NCI-H2107 (cell line): Measurements from ENCODE around the gene PTPRN2.
"Not testable (repeated sequence)": the region's sequence is repeated elsewhere in the genome, so short reads cannot be mapped to it uniquely, and the experiment has no call there.

ENCODE experiments used
- DNase-seq: peaks from one replicate; lab custom pipeline; 2025; lab: John Stamatoyannopoulos, UW

The PTPRN2 gene

DNA sequence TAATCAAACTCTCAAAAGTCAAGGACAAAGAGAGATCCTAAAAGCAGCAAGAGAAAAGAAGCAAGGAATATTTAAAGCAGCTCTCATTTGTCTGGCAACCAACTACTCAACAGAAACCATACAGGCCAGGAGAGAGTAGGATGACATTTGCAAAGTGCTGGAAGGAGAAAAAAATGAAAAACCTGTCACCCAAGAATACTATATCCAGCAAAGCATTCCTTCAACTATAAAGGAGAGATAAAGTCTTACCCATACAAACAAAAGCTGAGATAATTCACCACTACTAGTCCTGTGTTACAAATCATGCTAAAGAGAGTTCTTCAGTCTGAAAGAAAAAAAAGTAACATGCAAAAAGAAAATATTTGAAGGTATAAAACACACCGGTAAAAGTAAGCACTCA, 357.7 kb downstream of the PTPRN2 start:
- no peak for DNase-seq

GRCh38 chr7:158228986-158229385, 358.6 kb downstream of the PTPRN2 start:
- no peak for DNase-seq

DNA sequence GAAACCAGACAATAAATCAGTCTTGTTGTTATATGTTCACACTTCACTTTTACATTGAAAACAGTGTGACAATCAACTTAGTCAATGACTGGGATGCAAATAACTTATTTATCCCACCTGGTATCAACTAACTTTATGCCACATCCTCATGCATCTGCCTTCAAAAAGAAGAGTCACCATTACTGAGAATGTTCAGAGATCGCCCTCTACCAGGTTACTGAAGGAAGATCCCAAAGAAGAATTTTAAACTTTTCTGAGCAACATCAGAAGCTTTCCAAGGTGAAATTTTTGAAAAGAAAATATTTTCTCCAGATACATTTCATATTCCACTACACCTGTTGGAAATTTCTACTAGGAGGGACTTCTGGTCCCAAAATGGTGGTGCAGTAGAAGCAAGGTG, 359.5 kb downstream of the PTPRN2 start:
- DNase-seq, result no peak

DNA sequence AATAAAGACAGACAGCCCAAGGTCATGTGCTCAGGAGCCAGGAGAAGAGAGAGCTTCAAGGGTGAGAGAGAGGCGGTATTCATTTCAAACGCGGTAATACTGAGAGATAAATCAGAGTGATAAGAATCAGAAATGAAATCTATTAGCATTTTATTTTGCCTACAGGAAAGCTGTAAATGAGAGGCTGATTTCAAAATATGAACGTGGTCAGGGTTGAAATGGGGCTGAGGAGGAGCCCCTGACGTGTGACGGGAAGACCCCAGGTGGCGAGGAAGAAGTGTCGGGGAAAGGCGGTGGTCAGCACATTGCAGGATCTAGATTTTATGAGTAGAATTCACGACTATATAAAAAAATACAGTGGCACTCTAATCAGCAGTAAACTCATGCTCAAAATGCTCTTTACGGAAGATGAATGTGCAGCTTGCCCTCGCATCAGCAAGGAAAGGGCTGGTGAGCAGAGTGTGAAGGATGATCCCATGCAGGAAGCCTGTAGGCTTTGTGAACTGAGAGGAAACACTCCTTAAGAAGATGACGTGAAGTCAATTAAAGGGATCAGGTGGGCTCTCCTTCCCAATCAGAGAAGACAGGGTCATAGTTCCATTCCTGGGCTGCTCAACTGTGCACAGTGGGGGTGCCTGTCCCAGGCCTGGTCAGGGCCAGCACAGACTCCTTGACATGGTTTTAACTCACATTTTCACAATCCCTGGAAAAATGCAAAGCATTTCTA, 360.2 kb downstream of the PTPRN2 start:
- no peak for DNase-seq

GRCh38 chr7:158216198-158216597, 371.4 kb downstream of the PTPRN2 start:
- DNase-seq, result no peak

DNA sequence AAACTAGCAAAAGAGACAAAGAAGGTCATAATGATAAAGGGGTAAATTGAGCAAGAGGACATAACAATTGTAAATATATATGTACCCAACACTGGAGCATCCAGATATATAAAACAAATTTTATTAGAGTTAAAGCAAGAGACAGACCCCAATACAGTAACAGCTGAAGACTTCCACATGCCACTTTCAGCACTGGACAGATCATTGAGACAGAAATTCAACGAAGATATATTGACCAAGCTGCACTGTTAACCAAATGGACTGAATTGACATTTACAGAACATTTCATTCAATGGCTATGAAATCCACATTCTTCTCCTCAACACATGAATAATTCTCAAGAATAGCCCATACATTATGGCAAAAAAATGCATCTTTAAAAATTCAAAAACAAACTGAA, 378.2 kb downstream of the PTPRN2 start:
- no peak for DNase-seq

- DNase-seq, result no peak
These were observed 381.3 kb downstream of the PTPRN2 start for GRCh38 chr7:158206341-158206740.

DNA sequence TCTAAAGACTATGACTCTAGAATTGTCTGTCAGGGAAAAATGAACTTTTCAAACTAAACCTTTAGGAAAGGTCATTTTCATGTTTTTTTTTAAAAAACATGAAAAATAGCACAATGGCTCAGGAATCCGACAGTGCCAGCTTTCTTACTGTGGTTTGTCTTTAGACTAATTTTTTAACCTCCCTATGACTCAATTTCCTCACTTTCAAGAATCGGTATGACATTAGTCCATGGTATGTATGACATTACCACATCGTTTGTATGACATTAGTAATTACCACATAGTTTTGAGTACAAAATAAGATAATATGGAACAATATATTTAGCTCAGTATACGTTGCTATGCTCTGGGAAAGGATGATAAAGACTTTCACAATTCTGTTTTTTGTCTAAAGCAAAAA, 383.2 kb downstream of the PTPRN2 start:
- no peak for DNase-seq

- not testable (repeated sequence) for DNase-seq
These were observed 383.7 kb downstream of the PTPRN2 start for GRCh38 chr7:158203948-158204347.

DNA sequence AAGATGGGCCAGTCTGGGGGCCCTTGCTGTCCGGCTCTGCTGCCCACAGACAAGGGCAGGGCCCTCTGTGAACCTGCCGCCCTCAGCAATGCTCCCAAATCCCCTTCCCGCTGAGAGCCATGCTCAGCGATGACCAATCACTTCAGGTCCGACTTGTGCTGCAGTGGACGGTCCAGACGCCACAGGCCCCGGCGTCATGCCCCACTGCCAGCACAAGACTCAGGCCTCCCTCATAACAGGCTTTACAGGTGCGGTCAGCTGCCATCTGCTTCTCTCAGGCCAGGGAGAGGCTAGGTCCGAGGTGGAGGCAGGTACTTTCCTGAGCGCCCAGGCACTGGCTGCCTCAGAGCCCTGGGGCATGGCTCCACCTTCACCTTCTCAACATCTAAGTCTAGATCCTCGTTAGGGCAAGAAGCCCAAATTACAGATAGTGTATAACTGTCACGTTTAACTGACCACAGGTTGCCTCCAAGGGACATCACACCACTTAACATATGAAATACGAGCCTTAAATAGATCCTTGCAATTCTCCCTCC, 393.2 kb downstream of the PTPRN2 start:
- DNase-seq, result no peak

DNA sequence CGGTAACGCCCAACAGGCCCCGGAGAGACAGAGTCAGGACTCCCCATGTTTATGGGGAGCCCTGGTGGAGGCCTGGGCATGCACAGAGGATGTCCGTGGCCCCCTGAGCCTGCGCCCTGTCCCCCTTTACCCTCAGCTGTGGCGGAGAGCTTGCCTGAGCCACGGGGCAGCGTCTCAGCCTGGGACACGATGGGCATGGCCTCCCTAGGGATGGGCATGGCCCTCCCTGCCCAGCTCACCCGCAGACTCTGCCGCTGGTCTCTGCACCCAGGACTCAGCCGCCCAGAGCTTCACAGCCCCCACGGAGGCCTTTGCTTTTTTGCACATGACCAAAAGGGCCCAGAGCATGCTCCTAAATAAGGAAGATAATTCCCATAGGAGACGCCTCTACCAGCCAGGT, 394.2 kb downstream of the PTPRN2 start:
- DNase-seq, result no peak

- DNase-seq, result no peak
These were observed 394.7 kb downstream of the PTPRN2 start for GRCh38 chr7:158192956-158193355.

GRCh38 chr7:158192184-158192835, 395.3 kb downstream of the PTPRN2 start:
- DNase-seq, result no peak

- DNase-seq, result no peak
These were observed 396.0 kb downstream of the PTPRN2 start for GRCh38 chr7:158191671-158192070.

DNA sequence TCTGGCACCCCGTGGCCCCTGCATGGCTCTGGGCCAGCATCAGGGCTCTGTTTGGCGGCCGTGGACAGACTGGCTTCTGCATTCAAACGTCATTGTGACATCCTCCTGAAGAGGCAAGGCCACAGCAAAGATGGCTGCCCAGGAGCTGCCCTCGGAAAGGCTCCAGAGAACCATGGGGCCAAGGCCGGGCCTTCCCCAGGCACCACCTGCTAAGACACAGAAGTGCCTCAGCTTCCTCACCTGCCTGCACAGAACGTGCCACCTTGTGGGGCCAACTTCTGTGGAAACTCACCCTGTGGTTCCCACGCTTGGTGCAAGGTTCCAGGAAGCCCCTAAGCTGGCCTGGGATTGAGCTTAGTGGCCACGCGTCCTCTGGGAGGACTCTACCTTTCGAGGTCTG, 396.9 kb downstream of the PTPRN2 start:
- DNase-seq, result no peak

- DNase-seq, result no peak
These were observed 398.9 kb downstream of the PTPRN2 start for GRCh38 chr7:158188676-158189075.

GRCh38 chr7:158187694-158187994, 400.0 kb downstream of the PTPRN2 start:
- DNase-seq, result no peak

DNA sequence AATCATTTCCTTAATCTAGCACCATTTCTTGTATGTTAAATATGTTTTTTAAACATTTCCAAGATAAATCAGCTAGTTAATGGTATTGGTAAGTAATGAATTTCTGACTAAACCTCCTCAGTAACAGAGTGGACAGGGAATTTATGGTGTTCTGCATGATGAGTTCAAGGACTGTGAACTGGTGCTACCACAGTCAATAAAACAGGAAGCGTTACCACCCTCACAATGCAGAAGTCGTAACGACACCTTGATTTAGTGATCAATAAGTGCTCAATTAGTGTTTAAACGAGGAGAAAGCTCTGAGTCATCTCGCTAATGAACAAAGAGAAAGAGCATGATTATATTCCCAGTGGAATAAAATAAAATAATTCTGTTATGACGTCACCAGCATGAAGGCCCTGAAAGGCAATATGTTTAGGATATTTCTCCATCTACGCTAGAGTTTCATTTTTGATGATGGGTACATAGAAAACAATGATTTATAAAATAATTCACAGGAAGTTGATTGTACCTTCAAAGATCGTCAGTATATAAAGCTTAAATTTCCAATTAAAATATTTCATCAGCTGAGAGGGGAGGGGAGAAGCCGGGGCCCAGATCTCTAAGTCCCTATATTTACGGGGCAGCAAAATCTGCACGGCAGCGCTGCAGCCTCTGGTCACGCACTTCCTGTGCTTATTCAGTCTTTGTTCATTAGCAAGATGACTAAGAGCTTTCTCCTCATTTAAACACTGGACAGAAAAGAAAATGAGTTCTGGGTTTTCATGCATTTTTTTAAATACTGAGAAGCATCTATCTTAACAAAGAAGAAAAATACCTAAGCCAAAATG, 400.5 kb downstream of the PTPRN2 start:
- no peak for DNase-seq

GRCh38 chr7:158186406-158186805, 401.2 kb downstream of the PTPRN2 start:
- no peak for DNase-seq

GRCh38 chr7:158185653-158186052, 402.0 kb downstream of the PTPRN2 start:
- no peak for DNase-seq

GRCh38 chr7:158183431-158183830, 404.2 kb downstream of the PTPRN2 start:
- no peak for DNase-seq

DNA sequence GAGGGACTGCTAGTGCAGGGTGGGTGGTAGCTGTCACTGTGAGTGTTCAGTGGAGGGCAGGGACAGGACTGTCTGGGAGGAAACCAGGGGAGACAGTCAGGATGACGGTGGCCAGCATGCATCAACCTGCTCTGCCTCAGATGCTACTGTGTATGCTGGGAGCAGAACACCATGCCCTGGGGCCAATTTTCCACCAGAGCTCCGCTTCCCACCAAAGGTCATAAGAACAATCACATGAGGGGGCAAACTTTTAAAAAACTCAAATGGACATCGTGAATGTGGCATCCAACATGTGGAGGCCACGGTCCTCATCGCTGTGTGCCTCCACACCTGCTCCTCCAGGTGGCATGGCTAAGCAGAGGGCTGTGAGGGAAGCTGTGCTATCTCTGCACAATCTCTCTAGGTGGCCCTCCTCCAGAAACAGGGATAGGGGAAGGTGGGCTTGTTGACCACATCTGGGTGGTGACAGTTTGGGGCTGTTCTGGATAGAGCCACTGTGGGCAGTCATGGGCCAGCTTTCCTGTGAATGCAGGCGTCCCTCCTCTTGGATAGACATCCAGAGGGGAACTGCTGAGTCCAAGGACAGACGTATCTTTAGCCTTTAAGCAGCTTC, 411.0 kb downstream of the PTPRN2 start:
- no peak for DNase-seq
